Tibial nerve (tissue), 4 donors: ENCODE measurements around the gene SPEN.
A peak's percentile ranks its signal among the peaks of the same experiment; 100 is the strongest.

Experiments
- CTCF ChIP-seq, 5 experiments: fragments of 200-600 bp in 3 of 5; fragments of 450-650 bp in 2 of 5; sonication (generic) in 3 of 5; IDR thresholded peaks; one replicate each; pipeline ENCODE4 v1.5.1; 2016 to 2019; ENCODE audit warnings: antibody characterized with exemption in 5 of 5, mild to moderate bottlenecking in 3 of 5, moderate library complexity in 2 of 5
- EP300 ChIP-seq, 2 donors: sonication (generic); formaldehyde crosslinking; IDR thresholded peaks; one replicate each; pipeline ENCODE4 v1.6.1; 2017; ENCODE audit warnings: antibody characterized with exemption in 2 of 2, mild to moderate bottlenecking in 1 of 2
- POLR2A ChIP-seq, 2 donors: fragments of 450-650 bp; IDR thresholded peaks; one replicate each; pipeline ENCODE4 v1.6.1; 2017; ENCODE audit warnings: antibody characterized with exemption in 2 of 2, mild to moderate bottlenecking in 2 of 2, moderate library complexity in 2 of 2

GRCh38 chr1:15950763-15951295 lies 103.3 kb downstream of the SPEN start:
- no peak for TF ChIP-seq POLR2A (IDR thresholded peaks at IDR 0.05)
- TF ChIP-seq CTCF (IDR thresholded peaks at IDR 0.05), result no peak
- TF ChIP-seq EP300 (IDR thresholded peaks at IDR 0.05), result peak in 1 of 2 donors; percentile 70
